Testis (tissue), 5 donors: ENCODE measurements around the gene CCNJL. TPM values are rescaled to one million over a fixed set of nuclear protein-coding genes. Genes with fewer than 3 reads are reported as not detected.

Source experiments
- DNase-seq: peaks from one replicate; pipeline ENCODE4 v3.0.0-alpha.2; 2019
- H3K27ac ChIP-seq, 2 donors: fragments of 200-600 bp; sonication (generic); one replicate each; pipeline ENCODE4 v1.5.1; 2019
- H3K27me3 ChIP-seq: fragments of 200-600 bp; sonication (generic); one replicate; pipeline ENCODE4 v1.5.1; 2019
- H3K36me3 ChIP-seq: fragments of 200-600 bp; sonication (generic); one replicate; pipeline ENCODE4 v1.5.1; 2017; ENCODE audit warnings: low read depth; ENCODE audit errors: missing control alignments
- H3K4me1 ChIP-seq: fragments of 200-600 bp; sonication (generic); one replicate; pipeline ENCODE4 v1.5.1; 2019
- H3K4me3 ChIP-seq, 2 donors: fragments of 200-600 bp; sonication (generic); one replicate each; pipeline ENCODE4 v1.5.1; 2017 to 2019
- H3K9me3 ChIP-seq: fragments of 200-600 bp; sonication (generic); one replicate; pipeline ENCODE4 v1.5.1; 2017
- POLR2A ChIP-seq: fragments of 450-650 bp; IDR thresholded peaks from one replicate; pipeline ENCODE4 v1.6.1; 2017; ENCODE audit warnings: antibody characterized with exemption, mild to moderate bottlenecking, moderate library complexity
- whole genome bisulfite sequencing, 2 donors: methylation state at CpG; one replicate each; pipeline ENCODE4 v1.1.5; 2018; 5-methylcytosine and 5-hydroxymethylcytosine counted together
- intact Hi-C: fragments of 100-400 bp; cut with DNase I; formaldehyde crosslinking; loops from one replicate; pipeline ENCODE4 v1.15.1; 2023; ENCODE audit warnings: low total_unique reads
- long read RNA-seq, 2 donors: transcript quantifications; one replicate each; lab custom pipeline, GENCODE V29; 2026
- polyA plus RNA-seq: library from polyadenylated mRNA; stranded (reverse); fragments of 350-450 nt; fragmentation: Illumina TruSeq; extraction: RNeasy Lipid Tissue Mini Kit (QIAGEN cat#74804); gene quantifications from one replicate; pipeline ENCODE4 v1.2.3, GENCODE V29; 2014; ENCODE audit warnings: low read depth, low replicate concordance; ENCODE audit not compliant: insufficient read depth
- total RNA-seq, 2 donors: library from RNA; depleted of rRNA; stranded (reverse); fragments of >200 nt; gene quantifications; one replicate each; pipeline ENCODE4 v1.2.3, GENCODE V29; 2016
- TF ChIP-seq, protein P1 (sequence below), 3 experiments: fragments of 450-650 bp in 2 of 3; fragments of 200-600 bp in 1 of 3; sonication (generic) in 1 of 3; IDR thresholded peaks; one replicate each; pipeline ENCODE4 v1.5.1; 2016 to 2019; ENCODE audit warnings: antibody characterized with exemption in 3 of 3, mild to moderate bottlenecking in 2 of 3, moderate library complexity in 1 of 3

CCNJL gene
- 10 to 100 TPM; 41.4 to 47.0 TPM for total RNA-seq
- polyA plus RNA-seq: 23.6 TPM
- long read RNA-seq, donor 1, partial matches to known transcripts: 0 of 3 reads
- long read RNA-seq, donor 1, other reads (novel, unspliced or antisense): 0 of 3 reads
- long read RNA-seq, donor 2, partial matches to known transcripts: 0 of 1 reads
- long read RNA-seq, donor 2, other reads (novel, unspliced or antisense): 0 of 1 reads

DNA sequence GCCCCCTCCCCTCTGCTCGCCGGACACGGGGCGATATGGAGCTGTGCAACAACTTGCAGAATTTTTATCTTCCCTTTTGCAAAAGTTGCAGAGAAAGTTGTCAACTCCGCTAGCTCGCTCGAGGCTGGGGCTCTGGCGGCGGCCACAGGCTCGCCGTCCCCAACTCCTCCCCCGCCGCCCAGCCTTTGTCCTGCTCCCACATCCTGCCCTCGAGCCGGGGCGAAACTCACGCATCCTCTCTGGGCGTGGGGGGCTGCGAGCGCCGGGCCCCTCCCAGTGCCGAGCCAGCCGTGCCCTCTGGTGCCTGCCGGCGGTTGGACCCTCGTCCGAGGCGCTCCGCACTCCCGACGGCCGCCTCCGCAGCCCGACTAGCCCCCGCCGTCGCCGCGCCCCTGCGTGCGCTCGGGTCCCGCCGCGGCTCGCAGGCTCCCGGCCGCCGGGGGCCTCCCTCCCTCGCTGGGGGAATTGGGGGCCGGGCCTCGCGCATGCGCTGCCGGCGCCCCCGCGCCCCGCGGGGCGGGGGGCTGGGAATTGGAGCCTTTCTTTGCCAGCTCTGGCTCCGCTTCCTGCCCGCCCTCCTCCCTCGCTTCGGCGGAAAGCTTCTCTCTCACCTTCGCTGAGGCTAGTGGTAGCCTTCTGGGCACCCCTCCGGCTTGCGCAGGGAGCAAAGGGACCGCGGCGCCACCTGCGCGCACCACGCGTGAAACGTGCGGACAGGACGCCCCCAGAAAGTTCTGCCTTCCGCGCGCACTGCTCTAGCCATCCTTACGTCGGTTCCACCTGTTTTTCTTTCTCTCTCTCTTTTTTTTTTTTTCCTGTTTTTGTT is at the start of gene CCNJL:
CCNJL (minus strand) TSS at position 431 of the 826 bp plus-strand sequence. CDS start 641 bp downstream, outside the sequence.
- 0% methylated on average over 33 to 84 of the region's 84 CpGs for WGBS, 2 donors
- DNase-seq: peak; percentile 71
- H3K27ac ChIP-seq: peak within 1 kb of the TSS; percentile 81 to 87

GRCh38 chr5:160361624-160362228 is 49.4 kb upstream of the CCNJL start:
- Histone ChIP-seq H3K27ac (peak overlapping the region in 1 of 2 donors; percentile 82), H3K36me3 (no peaks in the 10 kb centered on the region), H3K4me3 (no peak overlapping the region), H3K4me1 (peaks cover 40% of the 10 kb centered on the region), H3K9me3 (no peaks in the 10 kb centered on the region), H3K27me3 (no peaks in the 10 kb centered on the region)
- DNase-seq: no peak
- WGBS, 2 donors: 71 to 75% methylated on average over 9 of the region's 9 CpGs
- TF ChIP-seq, protein P1, sequence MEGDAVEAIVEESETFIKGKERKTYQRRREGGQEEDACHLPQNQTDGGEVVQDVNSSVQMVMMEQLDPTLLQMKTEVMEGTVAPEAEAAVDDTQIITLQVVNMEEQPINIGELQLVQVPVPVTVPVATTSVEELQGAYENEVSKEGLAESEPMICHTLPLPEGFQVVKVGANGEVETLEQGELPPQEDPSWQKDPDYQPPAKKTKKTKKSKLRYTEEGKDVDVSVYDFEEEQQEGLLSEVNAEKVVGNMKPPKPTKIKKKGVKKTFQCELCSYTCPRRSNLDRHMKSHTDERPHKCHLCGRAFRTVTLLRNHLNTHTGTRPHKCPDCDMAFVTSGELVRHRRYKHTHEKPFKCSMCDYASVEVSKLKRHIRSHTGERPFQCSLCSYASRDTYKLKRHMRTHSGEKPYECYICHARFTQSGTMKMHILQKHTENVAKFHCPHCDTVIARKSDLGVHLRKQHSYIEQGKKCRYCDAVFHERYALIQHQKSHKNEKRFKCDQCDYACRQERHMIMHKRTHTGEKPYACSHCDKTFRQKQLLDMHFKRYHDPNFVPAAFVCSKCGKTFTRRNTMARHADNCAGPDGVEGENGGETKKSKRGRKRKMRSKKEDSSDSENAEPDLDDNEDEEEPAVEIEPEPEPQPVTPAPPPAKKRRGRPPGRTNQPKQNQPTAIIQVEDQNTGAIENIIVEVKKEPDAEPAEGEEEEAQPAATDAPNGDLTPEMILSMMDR (IDR thresholded peaks at IDR 0.05): no peak
- no peak for TF ChIP-seq POLR2A
- intact Hi-C loops: no loop called here

More for the DNA sequence above, at the start of gene CCNJL:
- Histone ChIP-seq H3K27me3 (no peaks in the 10 kb centered on the region), H3K4me3 (peak within 1 kb of the TSS; percentile 71 to 88), H3K4me1 (peaks cover 22% of the 10 kb centered on the region), H3K9me3 (no peaks in the 10 kb centered on the region), H3K36me3 (no peaks in the 10 kb centered on the region)
- intact Hi-C loops: no loop called here
- no peak for TF ChIP-seq POLR2A
- TF ChIP-seq, protein P1 (IDR thresholded peaks at IDR 0.05): no peak

GRCh38 chr5:160360310-160360709 is 47.9 kb upstream of the CCNJL start:
- WGBS, 2 donors: 60 to 65% methylated on average over 3 of the region's 3 CpGs
- Histone ChIP-seq H3K27me3 (no peaks in the 10 kb centered on the region), H3K4me3 (no peak overlapping the region), H3K36me3 (no peaks in the 10 kb centered on the region), H3K27ac (no peak overlapping the region), H3K9me3 (no peaks in the 10 kb centered on the region), H3K4me1 (peaks cover 38% of the 10 kb centered on the region)
- TF ChIP-seq, protein P1 (IDR thresholded peaks at IDR 0.05): no peak
- TF ChIP-seq POLR2A: no peak
- intact Hi-C loops: no loop called here
- DNase-seq: no peak

DNA sequence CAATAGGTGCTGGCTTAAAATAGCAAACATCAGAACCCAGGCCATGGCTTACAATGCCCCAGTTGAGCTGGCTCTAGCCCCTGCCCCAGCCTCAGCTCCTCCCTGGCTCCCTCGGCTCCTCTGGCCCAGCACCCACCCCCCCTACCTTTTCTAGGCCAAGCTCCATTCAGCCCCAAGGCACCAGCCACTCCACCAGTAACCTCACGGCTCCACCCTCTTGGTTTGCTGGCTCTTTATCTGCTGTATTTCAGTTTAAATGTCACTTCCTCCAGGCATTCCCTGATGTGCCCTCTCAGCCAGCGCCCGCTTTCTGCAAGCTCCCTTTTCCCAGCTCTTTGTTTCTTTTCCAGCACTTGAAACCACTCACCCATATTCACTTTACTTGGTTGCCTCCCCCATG is 47.5 kb upstream of the CCNJL start:
- H3K4me1 ChIP-seq: peaks cover 38% of the 10 kb centered on the region
- no peaks in the 10 kb centered on the region for H3K36me3 ChIP-seq
- no peaks in the 10 kb centered on the region for H3K27me3 ChIP-seq
- no peak for DNase-seq
- no peak overlapping the region for H3K4me3 ChIP-seq
- no peak for TF ChIP-seq POLR2A
- TF ChIP-seq, protein P1 (IDR thresholded peaks at IDR 0.05): no peak
- 72 to 74% methylated on average over 4 of the region's 4 CpGs for WGBS, 2 donors
- intact Hi-C loops: no loop called here
- no peak overlapping the region for H3K27ac ChIP-seq
- H3K9me3 ChIP-seq: no peaks in the 10 kb centered on the region
